HG03520 (cell line): ENCODE measurements around the gene KLK7.
"Not testable (repeated sequence)": the region's sequence is repeated elsewhere in the genome, so short reads cannot be mapped to it uniquely, and the experiment has no call there.

Source experiments
- ATAC-seq: cut with Tn5 transposase; IDR thresholded peaks from one replicate; pipeline ENCODE4 v1.9.1; 2021; ENCODE audit warnings: mild to moderate bottlenecking, moderate library complexity; ENCODE audit not compliant: unreplicated experiment

The KLK7 gene

GRCh38 chr19:51012661-51013190, 29.0 kb upstream of the KLK7 start:
- no peak for ATAC-seq

DNA sequence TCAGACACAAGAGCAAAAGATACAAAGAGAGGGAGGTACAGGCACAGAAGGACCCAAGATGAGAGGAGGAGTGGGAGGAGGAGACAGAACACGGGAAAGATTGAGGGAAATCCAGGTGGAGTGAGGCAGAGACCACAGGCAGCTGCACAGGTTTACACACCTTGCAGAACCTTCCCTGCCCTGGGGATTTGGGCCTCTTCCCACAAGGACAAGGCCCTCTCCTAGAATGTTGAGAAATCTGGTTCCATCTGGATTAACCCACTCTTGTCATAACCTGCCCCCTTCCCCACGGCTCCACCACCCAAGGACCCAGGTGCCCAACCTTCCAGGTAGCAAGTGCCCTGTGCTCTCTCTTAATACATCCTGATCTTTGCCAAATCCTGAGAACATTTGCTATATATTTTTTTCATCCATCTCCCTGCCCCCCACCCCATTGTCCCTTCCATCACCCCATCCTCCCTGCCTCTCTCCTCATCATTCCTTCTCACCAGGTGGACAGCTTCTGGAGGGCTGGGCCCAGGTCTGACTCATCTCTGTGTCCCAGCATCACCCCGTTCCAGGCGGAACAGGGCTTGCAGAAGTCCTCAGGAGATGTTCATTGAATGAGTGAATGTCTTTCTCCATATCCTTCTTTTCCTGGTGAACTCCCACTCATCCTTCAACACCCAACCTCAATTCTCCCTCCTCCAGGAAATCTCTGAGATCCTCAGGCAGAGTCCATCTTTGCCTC, 26.5 kb upstream of the KLK7 start:
- ATAC-seq = no peak

DNA sequence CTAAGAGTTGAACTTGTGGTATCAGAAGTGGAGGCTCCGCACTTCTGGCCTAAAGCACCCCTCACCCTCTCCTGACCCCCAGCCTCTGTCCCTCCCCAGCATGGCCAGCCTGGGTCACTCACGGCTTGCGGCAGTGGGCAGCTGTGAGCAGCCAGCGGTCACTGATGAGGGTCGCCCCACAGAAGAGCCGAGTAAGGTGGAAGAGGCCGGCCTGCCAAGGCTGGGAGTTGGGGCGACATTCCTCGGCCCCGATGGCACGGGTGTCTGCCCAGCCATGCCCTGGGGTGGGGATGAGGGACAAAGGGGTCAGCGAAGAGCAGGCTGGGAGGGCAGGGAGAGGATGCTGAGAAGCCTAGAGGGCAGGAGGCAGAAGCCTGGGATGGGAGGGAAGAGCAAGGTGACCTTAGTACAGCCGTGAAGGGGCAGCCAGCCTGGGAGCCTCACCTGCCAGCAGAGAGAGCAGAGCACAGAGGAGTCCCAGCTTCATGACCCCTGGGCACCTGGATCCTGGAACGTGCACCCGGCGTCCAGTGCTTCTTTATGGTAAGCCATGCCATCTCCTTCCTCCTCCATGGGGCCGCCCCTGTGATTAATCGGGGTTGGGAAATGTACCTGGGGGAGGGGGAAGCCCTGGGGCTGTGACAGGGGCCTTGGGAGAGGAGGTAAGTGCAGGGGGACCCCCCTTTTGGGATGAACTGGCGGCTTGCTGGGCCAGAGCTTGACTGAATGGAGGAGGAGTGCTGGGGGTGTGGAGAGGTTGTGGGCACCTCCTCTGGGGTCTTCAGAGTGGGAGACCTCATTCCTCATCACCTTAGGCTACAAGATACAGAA, 25.6 kb upstream of the KLK7 start:
- ATAC-seq = no peak

- ATAC-seq = no peak
Measured at GRCh38 chr19:51007488-51007887, 23.8 kb upstream of the KLK7 start.

DNA sequence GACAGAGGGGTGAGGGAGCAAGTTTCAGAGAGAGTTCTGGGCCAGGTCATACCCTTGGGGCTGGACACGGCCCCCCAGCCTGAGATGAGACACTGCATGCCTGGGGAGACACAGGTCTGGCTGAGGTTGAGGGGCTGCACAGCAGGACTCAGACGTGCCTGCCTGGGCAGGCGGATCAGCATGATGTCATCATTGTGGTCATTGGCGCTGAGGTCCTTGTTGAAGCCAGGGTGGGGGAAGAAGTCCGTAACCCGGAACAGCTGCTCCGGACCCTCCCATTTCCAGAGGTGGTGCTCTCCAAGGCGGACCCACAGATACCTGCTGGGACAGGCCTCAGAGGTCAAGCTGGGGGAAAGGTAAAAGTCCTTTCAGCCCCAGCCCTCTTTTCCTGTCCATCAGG, 22.7 kb upstream of the KLK7 start:
- no peak for ATAC-seq

GRCh38 chr19:51005248-51005647, 21.5 kb upstream of the KLK7 start:
- ATAC-seq = no peak

DNA sequence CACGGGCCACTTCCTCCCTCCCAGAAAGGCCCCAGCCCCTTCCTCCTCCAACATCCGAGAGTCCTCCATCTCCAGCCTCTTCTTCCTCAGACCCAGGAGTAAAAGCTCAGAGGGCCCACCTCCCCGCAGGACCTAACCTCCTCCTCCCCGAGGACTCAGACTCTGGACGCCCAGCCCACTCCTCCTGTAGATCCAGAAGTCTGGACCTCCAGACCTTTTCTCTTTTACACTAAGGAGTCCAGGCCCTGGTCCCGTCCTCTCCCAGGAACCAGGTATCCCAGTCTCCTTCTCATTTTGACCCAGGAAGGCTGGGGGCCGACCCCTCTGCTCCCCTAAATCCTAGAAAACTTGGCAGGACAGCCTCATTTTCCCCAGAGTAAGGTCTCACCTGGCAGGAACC, 19.6 kb upstream of the KLK7 start:
- ATAC-seq = no peak

- ATAC-seq = no peak
Measured at GRCh38 chr19:51002542-51003311, 19.0 kb upstream of the KLK7 start.

- ATAC-seq = no peak
Measured at GRCh38 chr19:51002089-51002532, 18.4 kb upstream of the KLK7 start.

- no peak for ATAC-seq
Measured at GRCh38 chr19:51001515-51001914, 17.8 kb upstream of the KLK7 start, which contains the start of gene KLK8. KLK8 (minus strand) TSS chr19:51001604; CDS start chr19:51001167, 437 bp downstream.

- ATAC-seq = no peak
Measured at GRCh38 chr19:51000981-51001380, 17.3 kb upstream of the KLK7 start.

GRCh38 chr19:51000426-51000825, 16.7 kb upstream of the KLK7 start:
- no peak for ATAC-seq

- no peak for ATAC-seq
Measured at GRCh38 chr19:50998686-50999085, 15.0 kb upstream of the KLK7 start.

GRCh38 chr19:50998061-50998460, 14.3 kb upstream of the KLK7 start:
- no peak for ATAC-seq

- ATAC-seq = no peak
Measured at GRCh38 chr19:50994129-50994528, 10.4 kb upstream of the KLK7 start.

DNA sequence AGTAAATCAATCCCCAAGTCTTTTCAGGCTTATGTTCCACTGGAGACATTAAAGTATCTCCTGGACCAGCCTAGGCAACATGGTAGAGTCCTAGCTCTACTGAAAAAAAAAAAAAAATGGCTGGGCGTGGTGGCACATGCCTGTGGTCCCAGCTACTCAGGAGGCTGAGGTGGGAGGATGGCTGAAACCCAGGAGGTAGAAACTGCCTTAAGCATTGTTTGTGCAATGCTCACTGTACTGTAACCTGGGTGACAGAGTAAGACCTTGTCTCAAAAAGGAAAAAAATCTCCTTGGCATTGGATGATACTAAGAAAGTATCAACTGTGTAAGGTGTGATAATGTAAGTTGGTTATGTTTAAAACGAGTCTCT, 8.9 kb upstream of the KLK7 start:
- ATAC-seq = no peak

DNA sequence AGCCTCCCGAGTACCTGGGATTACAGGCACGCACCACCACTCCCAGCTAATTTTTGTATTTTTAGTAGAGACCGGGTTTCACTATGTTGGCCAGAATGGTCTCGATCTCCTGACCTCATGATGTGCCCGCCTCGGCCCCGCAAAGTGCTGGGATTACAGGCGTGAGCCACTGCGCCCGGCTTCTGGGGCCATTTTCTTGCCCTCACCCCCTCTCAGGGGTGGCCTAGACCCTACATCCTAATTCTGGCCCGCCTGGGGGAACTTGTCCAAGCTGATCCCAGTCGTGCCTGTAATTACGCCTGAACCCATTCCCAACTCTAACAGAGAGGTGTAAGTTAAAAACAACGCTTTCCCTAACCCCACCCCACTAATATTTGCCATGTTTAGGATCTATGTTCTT, 699 bp upstream of the KLK7 start:
- ATAC-seq = not testable (repeated sequence)

DNA sequence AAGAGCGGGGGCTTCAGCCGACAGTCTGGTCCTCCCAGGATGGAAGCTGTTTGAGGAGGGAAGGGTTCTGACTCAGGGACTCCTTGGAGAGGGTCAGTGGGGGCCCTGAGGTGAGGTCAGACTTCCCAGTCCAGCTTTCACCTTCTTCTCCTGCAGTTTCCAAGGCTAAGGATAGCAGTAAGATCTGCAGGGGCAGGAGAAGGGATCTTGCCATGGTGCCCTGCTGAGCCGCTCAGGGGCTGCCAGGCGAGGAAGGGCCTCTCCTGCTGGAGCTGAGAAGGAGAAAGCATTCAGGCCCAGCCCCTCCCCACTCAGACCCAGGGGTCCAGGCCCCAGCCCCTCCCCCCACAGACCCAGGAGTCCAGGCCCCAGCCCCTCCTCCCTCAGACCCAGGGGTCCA, 1.5 kb downstream of the KLK7 start:
- ATAC-seq = no peak

GRCh38 chr19:50981587-50982146, 2.0 kb downstream of the KLK7 start:
- ATAC-seq = no peak

DNA sequence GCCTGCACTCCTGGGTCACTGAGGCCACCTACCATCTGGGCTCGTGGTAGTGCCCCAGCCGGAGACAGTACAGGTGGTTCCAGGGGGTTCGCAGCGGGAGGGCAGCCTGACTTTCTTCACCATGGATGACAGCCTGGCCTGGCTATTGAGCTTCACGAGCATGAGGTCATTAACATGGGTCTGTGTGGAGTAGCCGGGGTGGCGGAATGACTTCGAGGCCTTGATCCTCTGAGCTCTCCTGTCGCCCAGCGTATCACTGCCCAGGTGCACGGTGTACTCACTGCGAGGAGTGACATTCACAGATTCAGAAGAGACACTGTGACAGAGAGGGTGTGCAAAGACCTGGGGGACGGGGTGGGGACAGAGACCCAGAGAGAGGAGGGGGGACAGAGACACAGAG, 3.5 kb downstream of the KLK7 start:
- ATAC-seq = no peak

- no peak for ATAC-seq
Measured at GRCh38 chr19:50979758-50980157, 4.0 kb downstream of the KLK7 start.
